GM12874 (cell line): Measurements from ENCODE around the gene SH3BGRL.

Experiments used
- CTCF ChIP-seq: IDR thresholded peaks from 2 replicates; pipeline ENCODE4 v1.5.1; 2011; ENCODE audit warnings: low read depth, mild to moderate bottlenecking, control low read depth, low read length, moderate library complexity; ENCODE audit not compliant: insufficient read depth

SH3BGRL gene

GRCh38 chrX:81337805-81338204 lies 135.9 kb downstream of the SH3BGRL start:
- no peak for TF ChIP-seq CTCF

DNA sequence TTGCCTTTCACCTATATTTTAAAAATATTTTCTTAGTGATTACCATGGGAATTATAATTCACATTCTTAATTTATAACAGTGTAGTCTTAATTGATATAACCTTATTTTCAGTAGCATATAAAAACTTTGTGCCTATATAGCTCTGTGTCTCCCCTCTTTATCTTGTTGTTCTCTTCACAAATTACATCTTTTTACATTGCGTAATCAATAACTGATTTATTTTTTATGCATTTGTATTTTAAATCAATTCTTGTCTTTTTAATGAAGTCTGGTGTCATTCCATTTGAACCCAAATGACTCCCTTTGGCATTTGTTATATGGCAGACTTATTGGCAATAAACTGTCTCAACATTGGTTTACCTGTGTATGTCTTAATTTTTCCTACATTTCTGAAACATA lies 137.0 kb downstream of the SH3BGRL start:
- TF ChIP-seq CTCF = no peak
